ENCODE data around the gene SHQ1. TPM values are rescaled to one million over a fixed set of nuclear protein-coding genes. Genes with fewer than 3 reads are reported as not detected.

The SHQ1 gene
- total and polyA plus RNA-seq, 9 of the 15 experiments (the other 6 are each of a cell fraction or from before 2014, with no cell fraction given) = 9.2 to 25.0 (median 14.1) TPM

DNA sequence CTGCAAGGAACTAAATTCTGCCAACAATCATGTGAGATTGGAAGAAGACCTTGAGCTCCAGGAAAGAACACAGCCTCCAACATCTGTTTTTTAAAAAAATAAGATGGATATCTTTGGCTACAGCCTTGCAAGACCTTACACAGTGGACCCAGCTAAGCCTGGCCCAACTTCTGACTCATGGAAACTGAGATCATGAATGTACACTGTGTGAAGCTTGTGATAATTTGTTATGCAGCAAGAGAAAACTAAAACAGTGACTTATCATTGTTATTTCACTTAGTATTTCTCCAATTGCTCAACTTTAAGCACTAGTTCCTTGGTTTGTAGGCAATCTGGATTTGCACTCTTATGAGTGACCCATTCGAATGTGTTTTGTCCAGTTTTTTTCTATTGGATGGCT lies 29.3 kb downstream of the SHQ1 start:
- CTCF ChIA-PET (ENCODE audit: low intra/inter-chr PET ratio) = interaction anchor here (0.6 to 1.3 kb wide), 2 partner anchors 429 to 943 kb away, joined by 4 read pairs; no protein-coding TSS in a partner anchor
- H3K27ac ChIP-seq (ENCODE audit: extremely low read depth, low read depth, low read length) = no peak overlapping the region
- in situ Hi-C loops (cut with MboI) = no loop called here

DNA sequence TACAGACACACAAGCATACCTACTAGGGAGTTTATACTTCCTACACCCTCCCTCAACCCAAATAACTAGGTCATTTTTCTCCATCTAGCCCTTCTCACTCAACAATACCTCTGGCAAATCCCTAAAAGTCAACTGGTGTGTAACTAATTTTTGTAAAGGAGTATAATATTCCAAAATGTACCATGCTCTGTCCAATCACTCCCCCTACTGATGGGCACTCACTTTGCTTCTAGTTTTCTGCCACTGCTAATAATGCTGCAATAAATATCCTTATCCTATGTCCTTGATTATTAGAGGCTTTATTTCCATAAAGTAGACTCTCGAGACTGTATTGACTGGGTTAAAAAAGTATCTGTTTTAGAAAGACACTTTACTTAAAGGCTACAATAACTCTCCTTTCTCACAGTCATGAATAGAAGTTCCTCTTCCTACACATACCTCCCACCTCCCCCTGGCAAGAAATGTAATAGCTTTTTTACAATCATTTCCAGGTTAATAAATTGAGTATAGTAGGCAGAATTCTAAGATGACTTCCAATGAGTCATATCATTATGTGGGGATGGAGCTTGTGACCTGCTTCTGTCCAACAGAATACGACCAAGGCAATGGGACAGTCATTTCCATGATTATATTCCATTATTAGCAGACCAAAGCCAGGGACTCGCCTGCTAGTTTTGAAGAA lies 30.0 kb downstream of the SHQ1 start:
- Histone ChIP-seq H3K4me3 (no peak overlapping the region), H2AFZ (ENCODE audit: low read depth, low read length) (no peak overlapping the region), H3K36me3 (ENCODE audit: control insufficient read depth, insufficient read depth, low read length) (peaks cover 34% of the 10 kb centered on the region; the same call in 2 of the 3 replicates), H3K4me2 (ENCODE audit: insufficient read depth, low read length) (no peak overlapping the region), H3K4me1 (replicated peaks in 1 of 2; ENCODE audit: control insufficient read depth in 2 of 2, insufficient read depth in 2 of 2, low read length in 2 of 2) (peaks cover 0 to 7% of the 10 kb centered on the region in 2 experiments; a peak in 2 of 5 replicates), H4K20me1 (replicated peaks; ENCODE audit: control insufficient read depth, insufficient read depth, low read length) (no peaks in the 10 kb centered on the region), H3K79me2 (ENCODE audit: control insufficient read depth, insufficient read depth, low read length) (no peaks in the 10 kb centered on the region), H3K27me3 (ENCODE audit: control insufficient read depth in 2 of 2, insufficient read depth in 2 of 2, low read length in 2 of 2) (no peaks in the 10 kb centered on the region), H3K9me3 (replicated peaks; ENCODE audit: control insufficient read depth, insufficient read depth, low read depth, low read length) (no peaks in the 10 kb centered on the region), H3K27ac (ENCODE audit: extremely low read depth, low read depth, low read length) (no peak overlapping the region), H3K9ac (ENCODE audit: insufficient read depth in 1 of 2, low read depth in 2 of 2, low read length in 2 of 2) (no peak overlapping the region), H3K9me1 (ENCODE audit: control insufficient read depth, insufficient read depth, low read length) (no peaks in the 10 kb centered on the region)
- FAIRE-seq = peak; percentile 29
- CTCF ChIA-PET (ENCODE audit: low intra/inter-chr PET ratio) = interaction anchor here (0.6 to 1.3 kb wide), 4 partner anchors 152 to 946 kb away, joined by 3 to 4 read pairs (median 4); no protein-coding TSS in a partner anchor
- POLR2A ChIA-PET = no interaction called here
- BruUV-seq (replicated peaks) = no TSS peak
- WGBS (ENCODE audit: insufficient coverage, low coverage, missing lambda C conversion rate) = 83% methylated on average over 3 of the region's 3 CpGs
- intact Hi-C loops (cut with micrococcal nuclease) = loop anchor here (5.0 to 10.0 kb wide), 3 partner anchors 373 to 1106 kb away; partner anchors contain the start of gene RYBP
- in situ Hi-C loops (cut with MboI) = no loop called here
- peak; percentile 50; the same call in 1 of the 3 replicates for ATAC-seq
- DNase-seq (ENCODE audit: extremely low read depth in 1 of 4, low spot score in 3 of 4) = peak in 1 of 4 experiments; percentile 12
- TF ChIP-seq SRSF7 (optimal IDR thresholded peaks at IDR 0.05; ENCODE audit: low read depth, low read length) (no peak), ARID2 (IDR thresholded peaks at IDR 0.05) (peak; percentile 53; the same call in 1 of the 2 replicates), HDAC1 (IDR thresholded peaks at IDR 0.05) (no peak), HDGF (IDR thresholded peaks at IDR 0.05) (no peak), CBX5 (IDR thresholded peaks at IDR 0.05; ENCODE audit: borderline replicate concordance, low read depth) (no peak), ZNF134 (CRISPR knock-in tag; conservative IDR thresholded peaks at IDR 0.05) (no peak), ZNF212 (CRISPR knock-in tag; IDR thresholded peaks at IDR 0.05) (no peak), SOX6 (IDR thresholded peaks at IDR 0.05) (no peak)
- TF ChIP-seq, protein P1, sequence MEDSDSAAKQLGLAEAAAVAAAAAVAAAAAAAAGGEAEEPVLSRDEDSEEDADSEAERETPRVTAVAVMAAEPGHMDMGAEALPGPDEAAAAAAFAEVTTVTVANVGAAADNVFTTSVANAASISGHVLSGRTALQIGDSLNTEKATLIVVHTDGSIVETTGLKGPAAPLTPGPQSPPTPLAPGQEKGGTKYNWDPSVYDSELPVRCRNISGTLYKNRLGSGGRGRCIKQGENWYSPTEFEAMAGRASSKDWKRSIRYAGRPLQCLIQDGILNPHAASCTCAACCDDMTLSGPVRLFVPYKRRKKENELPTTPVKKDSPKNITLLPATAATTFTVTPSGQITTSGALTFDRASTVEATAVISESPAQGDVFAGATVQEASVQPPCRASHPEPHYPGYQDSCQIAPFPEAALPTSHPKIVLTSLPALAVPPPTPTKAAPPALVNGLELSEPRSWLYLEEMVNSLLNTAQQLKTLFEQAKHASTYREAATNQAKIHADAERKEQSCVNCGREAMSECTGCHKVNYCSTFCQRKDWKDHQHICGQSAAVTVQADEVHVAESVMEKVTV (CRISPR knock-in tag; IDR thresholded peaks at IDR 0.05) = peak; percentile 59

More for the DNA sequence above, 29.3 kb downstream of the SHQ1 start:
- TF ChIP-seq GATAD2B (IDR thresholded peaks at IDR 0.05; ENCODE audit: borderline replicate concordance) = no peak
- TF ChIP-seq FOSL1 (tag; conservative IDR thresholded peaks at IDR 0.05) = peak; percentile 52; the same call in 1 of the 2 replicates
- Histone ChIP-seq H3K79me2 (ENCODE audit: control insufficient read depth, insufficient read depth, low read length) (no peaks in the 10 kb centered on the region), H3K9me1 (ENCODE audit: control insufficient read depth, insufficient read depth, low read length) (no peaks in the 10 kb centered on the region), H2AFZ (ENCODE audit: low read depth, low read length) (no peak overlapping the region), H3K9me3 (replicated peaks; ENCODE audit: control insufficient read depth, insufficient read depth, low read depth, low read length) (no peaks in the 10 kb centered on the region), H4K20me1 (replicated peaks; ENCODE audit: control insufficient read depth, insufficient read depth, low read length) (no peaks in the 10 kb centered on the region), H3K4me3 (no peak overlapping the region), H3K36me3 (ENCODE audit: control insufficient read depth, insufficient read depth, low read length) (peaks cover 40% of the 10 kb centered on the region; the same call in 2 of the 3 replicates), H3K4me2 (ENCODE audit: insufficient read depth, low read length) (no peak overlapping the region), H3K9ac (ENCODE audit: insufficient read depth in 1 of 2, low read depth in 2 of 2, low read length in 2 of 2) (no peak overlapping the region), H3K27me3 (ENCODE audit: control insufficient read depth in 2 of 2, insufficient read depth in 2 of 2, low read length in 2 of 2) (no peaks in the 10 kb centered on the region), H3K4me1 (replicated peaks in 1 of 2; ENCODE audit: control insufficient read depth in 2 of 2, insufficient read depth in 2 of 2, low read length in 2 of 2) (peaks cover 0 to 7% of the 10 kb centered on the region in 2 experiments; a peak in 2 of 5 replicates)
- no TSS peak for BruUV-seq (replicated peaks)
- 71% methylated on average over 1 of the region's 1 CpG for WGBS (ENCODE audit: insufficient coverage, low coverage, missing lambda C conversion rate)
- DNase-seq (ENCODE audit: extremely low read depth in 1 of 4, low spot score in 3 of 4) = no peak
- FAIRE-seq = no peak
- intact Hi-C loops (cut with micrococcal nuclease) = loop anchor here (5.0 to 10.0 kb wide), 3 partner anchors 374 to 1107 kb away; partner anchors contain the start of gene RYBP
- no peak for ATAC-seq
- POLR2A ChIA-PET = no interaction called here
